GM23338 (cell line): ENCODE measurements around the gene NDUFS6. TPM values are rescaled to one million over a fixed set of nuclear protein-coding genes. Genes with fewer than 3 reads are reported as not detected.

ENCODE experiments used
- ATAC-seq: fragments of 200-7000 bp; cut with Tn5 transposase; 3 replicates; pipeline ENCODE4 v1.9.1; 2020
- DNase-seq: peaks from one replicate; pipeline ENCODE4 v3.0.0-alpha.2; 2015; ENCODE audit warnings: low spot score
- H2AFZ ChIP-seq: fragments of 200-600 bp; sonication (generic); 2 replicates; pipeline ENCODE4 v1.8.0; 2016; ENCODE audit warnings: antibody characterized with exemption, mild to moderate bottlenecking, moderate library complexity
- H3F3A ChIP-seq: fragments of 200-600 bp; sonication (generic); replicated peaks from 2 replicates; pipeline ENCODE4 v1.8.0; 2017; ENCODE audit warnings: antibody characterized with exemption, mixed run types, low read depth
- H3K27ac ChIP-seq: fragments of 200-600 bp; sonication (generic); 2 replicates; pipeline ENCODE4 v1.6.1; 2016; ENCODE audit warnings: low read depth
- H3K27me3 ChIP-seq: fragments of 200-600 bp; sonication (generic); 2 replicates; pipeline ENCODE4 v1.8.0; 2016; ENCODE audit warnings: mild to moderate bottlenecking, mixed run types, moderate library complexity; ENCODE audit not compliant: insufficient read depth
- H3K36me3 ChIP-seq: fragments of 200-600 bp; sonication (generic); 2 replicates; pipeline ENCODE4 v1.8.0; 2016; ENCODE audit warnings: mild to moderate bottlenecking; ENCODE audit not compliant: insufficient read depth
- H3K4me1 ChIP-seq: fragments of 200-600 bp; sonication (generic); 2 replicates; pipeline ENCODE4 v1.8.0; 2016; ENCODE audit warnings: mild to moderate bottlenecking, moderate library complexity; ENCODE audit not compliant: insufficient read depth
- H3K4me2 ChIP-seq: fragments of 200-600 bp; sonication (generic); 2 replicates; pipeline ENCODE4 v1.7.1; 2017; ENCODE audit warnings: mixed run types
- H3K4me3 ChIP-seq: fragments of 200-600 bp; sonication (generic); 2 replicates; pipeline ENCODE4 v1.6.1; 2016; ENCODE audit warnings: mixed run types
- H3K79me2 ChIP-seq: fragments of 200-600 bp; sonication (generic); replicated peaks from 2 replicates; pipeline ENCODE4 v1.8.0; 2017; ENCODE audit warnings: mild to moderate bottlenecking; ENCODE audit not compliant: insufficient read depth
- H3K9me2 ChIP-seq: fragments of 200-600 bp; sonication (generic); 2 replicates; pipeline ENCODE4 v1.8.0; 2017; ENCODE audit not compliant: insufficient read depth
- H4K20me1 ChIP-seq: fragments of 200-600 bp; sonication (generic); replicated peaks from 2 replicates; pipeline ENCODE4 v1.8.0; 2017; ENCODE audit warnings: mild to moderate bottlenecking; ENCODE audit not compliant: insufficient read depth
- H3K27ac Mint-ChIP-seq: 2 replicates; pipeline ENCODE4 v1.8.0; 2020; ENCODE audit warnings: inconsistent platforms, mild to moderate bottlenecking, moderate library complexity, mixed read lengths
- H3K27me3 Mint-ChIP-seq: 3 replicates; pipeline ENCODE4 v1.8.0; 2022; ENCODE audit warnings: low read depth, mild to moderate bottlenecking, moderate library complexity, mixed read lengths, inconsistent platforms; ENCODE audit not compliant: insufficient read depth, poor library complexity
- H3K36me3 Mint-ChIP-seq: 3 replicates; pipeline ENCODE4 v1.8.0; 2021; ENCODE audit warnings: low read depth, mild to moderate bottlenecking, inconsistent platforms, moderate library complexity, mixed read lengths
- H3K4me1 Mint-ChIP-seq: 3 replicates; pipeline ENCODE4 v1.8.0; 2020; ENCODE audit warnings: mild to moderate bottlenecking, inconsistent platforms, mixed read lengths
- H3K4me3 Mint-ChIP-seq: 3 replicates; pipeline ENCODE4 v1.8.0; 2021; ENCODE audit warnings: moderate library complexity, mild to moderate bottlenecking, inconsistent platforms, mixed read lengths
- H3K9me3 Mint-ChIP-seq: 3 replicates; pipeline ENCODE4 v1.8.0; 2020; ENCODE audit warnings: moderate library complexity, mild to moderate bottlenecking, inconsistent platforms, mixed read lengths
- CTCF ChIP-seq, 2 experiments: fragments of 200-600 bp in 1 of 2; sonication (generic) in 1 of 2; conservative IDR thresholded peaks; 2 replicates each; pipeline versions ENCODE4 v1.5.1 to v1.6.1; 2016 to 2017; ENCODE audit warnings: antibody characterized with exemption in 2 of 2, low read depth in 2 of 2, mild to moderate bottlenecking in 2 of 2, moderate library complexity in 1 of 2
- ETS1 ChIP-seq: IDR thresholded peaks from 2 replicates; pipeline ENCODE4 v1.6.1; 2016; ENCODE audit warnings: antibody characterized with exemption
- EZH2 ChIP-seq: fragments of 200-600 bp; sonication (generic); IDR thresholded peaks from one replicate; pipeline ENCODE4 v1.8.0; 2017; ENCODE audit warnings: antibody characterized with exemption, mild to moderate bottlenecking, low read depth; ENCODE audit not compliant: unreplicated experiment
- JUNB ChIP-seq: IDR thresholded peaks from one replicate; pipeline ENCODE4 v1.6.1; 2016; ENCODE audit warnings: antibody characterized with exemption; ENCODE audit not compliant: unreplicated experiment
- NANOG ChIP-seq: IDR thresholded peaks from 2 replicates; pipeline ENCODE4 v1.6.1; 2016; ENCODE audit warnings: antibody characterized with exemption, borderline replicate concordance
- POLR2AphosphoS5 ChIP-seq: IDR thresholded peaks from 2 replicates; pipeline ENCODE4 v1.6.1; 2016; ENCODE audit warnings: antibody characterized with exemption, low read depth
- REST ChIP-seq: IDR thresholded peaks from one replicate; pipeline ENCODE4 v1.6.1; 2018; ENCODE audit warnings: antibody characterized with exemption; ENCODE audit not compliant: unreplicated experiment
- STAT1 ChIP-seq: IDR thresholded peaks from one replicate; pipeline ENCODE4 v1.6.1; 2016; ENCODE audit warnings: antibody characterized with exemption; ENCODE audit not compliant: unreplicated experiment
- ZNF114 ChIP-seq: fragments of 250-450 bp; sonication (Bioruptor Pico); IDR thresholded peaks from 2 replicates; pipeline ENCODE4 v1.5.0; 2020; ENCODE audit warnings: mild to moderate bottlenecking, moderate library complexity
- ZNF331 ChIP-seq: fragments of 250-450 bp; sonication (Bioruptor Pico); IDR thresholded peaks from 2 replicates; pipeline ENCODE4 v1.5.0; 2020; ENCODE audit warnings: low read depth, mild to moderate bottlenecking, moderate library complexity
- polyA plus RNA-seq: library from polyadenylated mRNA; unstranded; fragments of >200 nt; fragmentation: Nextera tagmentation; extraction: Ambion mirVana; gene quantifications from 2 replicates; pipeline ENCODE4 v1.2.1, GENCODE V29; 2016
- total RNA-seq: library from RNA; depleted of rRNA; stranded (reverse); fragments of >200 nt; shearing (Covaris generic); gene quantifications from 2 replicates; pipeline ENCODE4 v1.2.3, GENCODE V29; 2014

Gene NDUFS6
- total and polyA plus RNA-seq, 2 experiments from 2014 or later: 94.8 to 289 TPM

GRCh38 chr5:1847611-1848010, 46.4 kb downstream of the NDUFS6 start (continued):
- no peak for TF ChIP-seq REST
- no peak for TF ChIP-seq STAT1

GRCh38 chr5:1850324-1851154, 49.3 kb downstream of the NDUFS6 start:
- no peak for TF ChIP-seq ZNF114 (CRISPR knock-in tag)
- no peak for TF ChIP-seq STAT1
- no peak for TF ChIP-seq ZNF331 (CRISPR knock-in tag)
- TF ChIP-seq NANOG: no peak
- TF ChIP-seq CTCF (conservative IDR thresholded peaks at IDR 0.05; ENCODE audit: low read depth in 2 of 2): no peak
- no peak for TF ChIP-seq EZH2
- no peak for TF ChIP-seq POLR2AphosphoS5
- TF ChIP-seq ETS1: no peak
- no peak for TF ChIP-seq JUNB
- Histone ChIP-seq H3K9me2 (no peaks in the 10 kb centered on the region), H3K27me3 (peaks cover 41% of the 10 kb centered on the region)

More at GRCh38 chr5:1850324-1851154, 49.3 kb downstream of the NDUFS6 start:
- Histone ChIP-seq H3K36me3 (no peaks in the 10 kb centered on the region), H3K4me2 (peak overlapping the region; percentile 91), H2AFZ (peak overlapping the region; percentile 97), H3F3A (no peaks in the 10 kb centered on the region), H3K27ac (no peak overlapping the region), H4K20me1 (no peaks in the 10 kb centered on the region), H3K4me1 (no peaks in the 10 kb centered on the region; the same call in 1 of the 2 replicates), H3K79me2 (no peaks in the 10 kb centered on the region), H3K4me3 (peak overlapping the region; percentile 60)
- ATAC-seq (peak; percentile 54), DNase-seq (peak; percentile 47)
- H3K27me3 Mint-ChIP-seq: peaks cover 64% of the 10 kb centered on the region
- no peak overlapping the region for H3K27ac Mint-ChIP-seq
- H3K4me1 Mint-ChIP-seq: peaks cover 21% of the 10 kb centered on the region
- no peaks in the 10 kb centered on the region for H3K9me3 Mint-ChIP-seq
- no peaks in the 10 kb centered on the region for H3K36me3 Mint-ChIP-seq
- H3K4me3 Mint-ChIP-seq: peak overlapping the region; percentile 75
